ENCODE measurements around the gene PAWR.

- TF ChIP-seq EZH2 (IDR thresholded peaks at IDR 0.05) (no peak), TCF7L2 (IDR thresholded peaks at IDR 0.05; ENCODE audit: borderline replicate concordance, extremely low read depth, insufficient read depth, insufficient read length) (no peak), CTCF (IDR thresholded peaks at IDR 0.05 in 2 of 3, conservative IDR thresholded peaks at IDR 0.05 in 1 of 3; ENCODE audit: borderline replicate concordance in 1 of 3, insufficient read depth in 1 of 3, low read depth in 2 of 3, low read length in 2 of 3) (no peak), SIN3A (IDR thresholded peaks at IDR 0.05; ENCODE audit: low read depth) (no peak), RAD21 (IDR thresholded peaks at IDR 0.05; ENCODE audit: low read depth) (no peak), ELF1 (IDR thresholded peaks at IDR 0.05; ENCODE audit: borderline replicate concordance, low read depth) (no peak), POLR2AphosphoS5 (IDR thresholded peaks at IDR 0.05; ENCODE audit: low read depth, low read length) (no peak)
These were observed 20.1 kb upstream of the PAWR start for GRCh38 chr12:79710707-79711483.
